GM21390 (cell line): ENCODE data around the gene RUNX1.
A peak's percentile ranks its signal among the peaks of the same experiment; 100 is the strongest.
"Not testable (repeated sequence)": the region's sequence is repeated elsewhere in the genome, so short reads cannot be mapped to it uniquely, and the experiment has no call there.

Experiments used
- ATAC-seq: cut with Tn5 transposase; IDR thresholded peaks from one replicate; pipeline ENCODE4 v1.9.1; 2021; ENCODE audit not compliant: unreplicated experiment

The RUNX1 gene

DNA sequence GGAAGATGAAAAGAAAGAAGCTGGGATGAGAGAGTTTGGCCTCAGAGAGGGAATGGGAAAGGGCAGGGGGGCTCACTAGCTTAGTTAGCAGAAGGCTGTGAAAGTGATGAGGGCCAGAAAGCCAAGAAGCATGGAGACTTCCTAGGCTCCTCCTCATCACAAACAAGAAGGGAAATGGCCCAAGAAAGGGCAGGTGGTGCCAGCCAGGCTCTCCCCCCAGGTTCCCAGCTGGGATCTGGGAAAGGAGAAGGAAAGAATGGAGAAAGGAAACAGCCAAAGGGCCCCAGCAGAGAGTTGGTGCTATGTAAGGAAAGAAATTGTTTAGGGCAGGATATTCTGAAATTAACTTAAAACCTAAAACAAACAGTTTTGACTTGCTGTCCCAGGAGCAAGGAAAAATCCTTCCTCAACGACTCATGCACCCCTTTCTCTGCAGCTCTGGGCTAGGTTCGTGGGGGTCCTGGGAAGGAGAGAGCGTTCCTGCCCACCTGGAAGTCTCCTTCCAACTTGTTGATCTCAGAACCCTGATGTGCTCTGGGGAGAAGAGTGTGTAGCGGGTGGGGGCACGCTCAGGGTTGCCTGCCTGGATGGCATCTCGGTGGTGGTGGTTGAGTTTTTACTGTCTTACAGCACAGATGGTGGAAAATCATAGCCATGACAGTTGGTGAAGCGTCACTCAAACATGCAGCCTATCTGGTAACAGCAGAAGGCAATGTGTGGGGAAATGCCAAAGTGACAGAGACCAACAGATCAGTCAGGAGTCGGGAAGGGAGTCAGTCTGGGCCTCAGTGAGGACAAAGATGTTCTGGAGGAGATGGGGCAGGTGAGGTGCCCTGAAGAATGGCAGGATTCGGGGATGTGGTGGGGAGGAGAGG lies 233.0 kb downstream of the RUNX1 start:
- ATAC-seq, result no peak

DNA sequence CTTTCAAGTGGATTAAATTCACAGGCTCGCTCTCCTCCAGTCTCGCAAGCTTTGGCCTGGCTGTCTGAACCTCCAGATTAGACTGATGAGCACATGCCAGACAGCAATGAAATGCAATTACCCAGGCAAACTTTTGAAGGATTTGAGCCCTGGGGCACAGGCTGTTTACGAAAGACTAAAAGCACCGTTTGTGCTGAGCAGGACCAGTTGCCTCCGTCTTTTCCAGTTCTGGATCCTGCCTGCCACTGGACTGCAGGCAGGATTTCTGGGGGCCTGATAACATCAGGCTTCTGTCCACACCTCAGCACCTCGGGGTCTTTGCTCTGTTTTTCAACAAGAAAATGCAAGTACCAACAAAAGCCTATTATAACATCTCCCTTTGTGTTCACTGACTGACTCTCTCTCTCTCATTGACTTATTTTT lies 234.6 kb downstream of the RUNX1 start:
- ATAC-seq, result no peak

GRCh38 chr21:34813266-34813894 lies 235.7 kb downstream of the RUNX1 start:
- ATAC-seq, result no peak

GRCh38 chr21:34812504-34813265 lies 236.4 kb downstream of the RUNX1 start:
- ATAC-seq, result no peak

GRCh38 chr21:34811368-34811767 lies 237.7 kb downstream of the RUNX1 start:
- ATAC-seq, result no peak

- ATAC-seq, result no peak
Observed at GRCh38 chr21:34810786-34811185, 238.3 kb downstream of the RUNX1 start.

- no peak for ATAC-seq
Observed at GRCh38 chr21:34809822-34810221, 239.3 kb downstream of the RUNX1 start.

DNA sequence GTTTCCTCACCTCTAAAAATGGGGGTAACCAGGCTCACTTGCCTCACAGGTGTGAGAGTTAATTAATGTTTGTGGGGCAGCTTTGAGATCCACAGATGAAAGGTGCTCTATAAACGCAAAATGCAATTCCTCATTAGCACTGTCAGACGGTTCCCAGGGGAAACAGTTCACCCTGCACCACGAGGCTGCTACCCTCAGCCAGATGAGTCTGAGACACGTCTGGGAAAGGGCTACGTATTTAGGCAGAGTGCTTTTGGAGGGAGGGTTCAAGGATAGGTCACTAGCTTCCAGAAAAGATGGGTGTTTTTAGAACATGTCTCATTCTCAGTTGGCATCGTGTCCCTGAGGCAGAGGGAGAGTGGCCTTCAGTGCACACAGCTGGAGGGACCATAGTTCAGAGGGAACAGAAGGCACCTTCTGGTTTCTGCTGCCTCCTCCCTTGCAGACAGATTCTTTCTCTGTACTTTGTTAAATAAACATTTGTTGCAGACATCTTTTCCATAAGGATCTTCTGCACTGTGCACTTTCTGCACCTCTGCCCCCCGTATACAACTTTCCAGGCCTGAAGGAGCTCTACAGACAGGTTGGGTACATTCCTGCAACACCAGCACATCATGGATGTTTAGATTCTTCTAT lies 240.4 kb downstream of the RUNX1 start:
- no peak for ATAC-seq

GRCh38 chr21:34807881-34808568 lies 241.1 kb downstream of the RUNX1 start:
- ATAC-seq, result peak; percentile 40

GRCh38 chr21:34807146-34807880 lies 241.8 kb downstream of the RUNX1 start:
- peak; percentile 60 for ATAC-seq

GRCh38 chr21:34806423-34806822 lies 242.7 kb downstream of the RUNX1 start:
- ATAC-seq, result no peak

DNA sequence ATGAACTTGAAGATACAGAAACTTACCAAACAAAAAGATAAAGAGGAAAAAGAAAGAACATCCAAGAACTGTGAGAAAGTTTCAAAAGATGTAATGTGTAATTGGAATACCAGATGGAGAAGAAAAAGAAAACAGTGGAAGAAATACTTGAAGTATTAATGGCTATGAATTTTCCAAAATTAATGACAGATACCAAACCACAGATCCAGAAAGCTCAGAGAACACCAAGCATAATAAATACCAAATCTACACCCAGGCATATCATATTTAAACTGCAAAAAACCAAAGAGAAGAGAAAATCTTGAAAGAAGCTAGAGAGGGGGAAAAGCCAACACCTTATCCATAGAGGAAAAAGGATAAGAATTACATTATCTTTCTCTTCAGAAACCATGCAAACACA lies 243.9 kb downstream of the RUNX1 start:
- ATAC-seq, result no peak

GRCh38 chr21:34804584-34804983 lies 244.5 kb downstream of the RUNX1 start:
- not testable (repeated sequence) for ATAC-seq

DNA sequence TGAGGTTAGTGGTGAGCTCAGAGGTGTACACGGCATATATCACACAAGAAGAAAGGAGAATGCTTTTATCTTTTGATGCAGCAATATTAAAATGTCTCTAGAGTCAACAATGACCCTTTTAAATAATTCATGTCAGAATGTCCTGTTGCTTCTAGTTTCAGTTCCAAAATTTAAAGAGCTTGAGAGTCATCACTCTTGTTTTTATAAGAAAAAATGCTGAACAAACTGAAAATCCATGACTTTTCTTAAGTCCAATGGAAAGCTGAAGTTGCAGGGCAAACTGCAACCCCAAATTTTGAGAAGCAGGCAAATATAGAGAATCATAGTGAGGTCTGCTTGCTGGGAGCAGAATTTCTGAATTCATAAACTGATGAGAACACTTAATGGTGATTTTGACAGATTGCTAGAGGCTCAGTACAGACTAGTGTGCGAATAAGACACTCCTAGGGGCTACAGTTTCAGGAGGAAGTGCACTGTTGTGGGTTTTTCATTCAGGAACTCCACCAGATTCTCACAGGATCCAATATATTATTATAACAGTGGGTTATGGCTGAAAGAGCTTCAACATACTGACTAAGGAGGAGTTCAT lies 245.2 kb downstream of the RUNX1 start:
- no peak for ATAC-seq

GRCh38 chr21:34802180-34802899 lies 246.8 kb downstream of the RUNX1 start:
- ATAC-seq, result no peak

DNA sequence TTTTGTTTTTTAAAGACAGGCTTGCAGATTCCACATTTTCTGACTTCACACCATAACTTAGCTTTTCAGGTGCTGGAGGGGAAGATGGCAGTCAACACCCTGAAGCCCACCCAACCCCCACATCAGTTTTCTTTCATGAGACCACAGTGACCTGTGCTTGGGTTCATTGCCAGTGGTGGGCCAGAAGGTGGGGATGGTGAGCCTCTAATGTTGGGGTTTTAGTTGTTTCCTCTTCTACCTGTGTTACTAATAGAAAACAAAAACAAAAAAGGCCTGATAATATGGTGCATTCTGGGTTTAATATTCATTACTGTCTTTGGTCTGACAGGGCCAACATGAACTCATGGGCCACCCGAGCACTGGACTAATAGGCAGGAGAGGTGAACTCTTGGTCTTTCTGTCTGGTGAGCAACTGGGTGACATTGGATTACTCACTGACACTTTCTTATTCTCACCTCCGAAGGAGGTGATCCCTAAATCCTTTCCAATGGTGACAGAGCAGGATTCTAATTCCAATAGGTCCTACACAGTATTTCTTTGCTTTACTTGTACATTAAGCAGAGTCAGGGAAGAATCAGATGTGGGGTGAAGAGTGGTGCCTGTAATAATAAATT lies 247.5 kb downstream of the RUNX1 start:
- no peak for ATAC-seq

- no peak for ATAC-seq
Observed at GRCh38 chr21:34800797-34801518, 248.1 kb downstream of the RUNX1 start.

DNA sequence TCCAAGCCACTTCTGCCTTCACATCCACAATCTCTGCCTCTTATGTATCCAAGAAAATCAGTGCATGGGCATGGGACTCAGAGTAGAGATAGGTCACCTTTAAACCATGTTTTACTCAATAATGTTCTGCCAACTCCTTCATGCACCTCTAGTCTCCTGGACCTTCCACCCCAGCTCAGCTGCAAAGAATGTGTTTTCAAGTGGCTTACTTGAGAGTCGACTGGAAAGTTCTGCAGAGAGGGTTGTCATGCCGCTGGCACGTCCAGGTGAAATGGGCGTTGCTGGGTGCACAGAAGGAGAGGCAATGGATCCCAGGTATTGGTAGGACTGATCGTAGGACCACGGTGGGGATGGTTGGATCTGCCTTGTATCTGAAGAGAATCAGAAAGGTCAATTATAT lies 250.0 kb downstream of the RUNX1 start:
- ATAC-seq, result no peak
